ENCODE measurements around the gene TAF1. TPM values are rescaled to one million over a fixed set of nuclear protein-coding genes. Genes with fewer than 3 reads are reported as not detected.

Gene TAF1
- total and polyA plus RNA-seq, 2 of the 8 experiments (the other 6 are each of a cell fraction or from before 2014, with no cell fraction given), result 6.3 to 30.2 TPM

GRCh38 chrX:71432733-71433132, 66.6 kb downstream of the TAF1 start:
- ChIA-PET POLR2A (ENCODE audit: partially characterized antibody) (no interaction called here), CTCF (ENCODE audit: partially characterized antibody) (interaction anchor here (0.6 kb wide), 1 partner anchor 132 kb away, joined by 3 read pairs; no protein-coding TSS in a partner anchor)
- H4K91ac ChIP-seq (replicated peaks; ENCODE audit: insufficient read length, low read length), result no peak overlapping the region
- H3K4me3 ChIP-seq (ENCODE audit: extremely low read depth in 1 of 4, insufficient read depth in 2 of 4, low read depth in 3 of 4, low read length in 4 of 4), result no peak overlapping the region
- DNase-seq (ENCODE audit: low read depth in 1 of 2, low spot score in 2 of 2) (no peak), FAIRE-seq (no peak)
- no peak overlapping the region for H3K56ac ChIP-seq (replicated peaks; ENCODE audit: insufficient read length, low read depth, low read length)
- no peaks in the 10 kb centered on the region for H3K79me2 ChIP-seq (ENCODE audit: control insufficient read depth in 1 of 2, insufficient read depth in 2 of 2, low read length in 2 of 2)
- H2BK15ac ChIP-seq (ENCODE audit: low read length), result no peak overlapping the region
- no peak for TF ChIP-seq CTCF (IDR thresholded peaks at IDR 0.05; ENCODE audit: control extremely low read depth in 1 of 3, insufficient read depth in 1 of 3, low read depth in 1 of 3, low read length in 3 of 3)
- no peak for TF ChIP-seq JUND (IDR thresholded peaks at IDR 0.05; ENCODE audit: low read length)
- TF ChIP-seq SP4 (IDR thresholded peaks at IDR 0.05; ENCODE audit: low read length), result no peak
- no peak for TF ChIP-seq CREB1 (IDR thresholded peaks at IDR 0.05)
- no peak overlapping the region for H3K27ac ChIP-seq (ENCODE audit: low read depth, low read length)
- no peak overlapping the region for H3K9ac ChIP-seq (replicated peaks in 1 of 4; ENCODE audit: extremely low read depth in 1 of 4, low read depth in 3 of 4, low read length in 3 of 4)
- H3K27me3 ChIP-seq (replicated peaks in 1 of 4; ENCODE audit: control insufficient read depth in 3 of 4, extremely low read depth in 1 of 4, insufficient read depth in 3 of 4, low read length in 3 of 4), result no peaks in the 10 kb centered on the region
- no peaks in the 10 kb centered on the region for H3K4me1 ChIP-seq (replicated peaks in 1 of 4; ENCODE audit: control insufficient read depth in 3 of 4, insufficient read depth in 4 of 4, low read length in 3 of 4)
- H3K79me1 ChIP-seq (ENCODE audit: low read depth, low read length), result no peaks in the 10 kb centered on the region
- no peaks in the 10 kb centered on the region for H3K9me3 ChIP-seq (ENCODE audit: insufficient read depth in 2 of 2, low read depth in 1 of 2, low read length in 1 of 2)
- H4K8ac ChIP-seq (ENCODE audit: extremely low read depth, insufficient read depth, low read length), result no peak overlapping the region
- no peak overlapping the region for H2BK120ac ChIP-seq (replicated peaks; ENCODE audit: low read depth, low read length)
- no peak overlapping the region for H3K4ac ChIP-seq (replicated peaks; ENCODE audit: insufficient read length, low read depth, low read length)
- no peak overlapping the region for H4K5ac ChIP-seq (ENCODE audit: insufficient read length, low read depth, low read length)
- H3K23me2 ChIP-seq (ENCODE audit: low read depth, low read length), result no peaks in the 10 kb centered on the region; the same call in 1 of the 2 replicates
- no peak overlapping the region for H2BK5ac ChIP-seq (ENCODE audit: low read depth, low read length)
- no peak overlapping the region for H3K4me2 ChIP-seq (ENCODE audit: insufficient read depth in 1 of 2, low read depth in 2 of 2, low read length in 2 of 2)
- H2BK20ac ChIP-seq (ENCODE audit: low read length), result no peak overlapping the region
- no peak overlapping the region for H2AK5ac ChIP-seq (ENCODE audit: low read depth, low read length)
- no peak overlapping the region for H3K23ac ChIP-seq (ENCODE audit: insufficient read length)
- no peak overlapping the region for H3K18ac ChIP-seq (ENCODE audit: extremely low read depth, low read length)
- H2BK12ac ChIP-seq (ENCODE audit: low read depth, low read length), result no peak overlapping the region
- H4K20me1 ChIP-seq (replicated peaks in 1 of 2; ENCODE audit: control insufficient read depth in 1 of 2, insufficient read depth in 2 of 2, low read length in 2 of 2), result no peaks in the 10 kb centered on the region
- H3K36me3 ChIP-seq (ENCODE audit: control insufficient read depth in 2 of 4, insufficient read depth in 4 of 4, low read length in 3 of 4), result peaks cover 0 to 11% (median 0%) of the 10 kb centered on the region in 4 experiments; a peak in 3 of 8 replicates
- H2AFZ ChIP-seq (ENCODE audit: low read length), result no peak overlapping the region
- no peak overlapping the region for H3K14ac ChIP-seq (ENCODE audit: insufficient read length)
- WGBS, 2 experiments (ENCODE audit: extremely low coverage in 1 of 2, insufficient coverage in 1 of 2, insufficient read length in 1 of 2, insufficient replicate concordance in 2 of 2, low coverage in 1 of 2, low lambda C conversion rate in 2 of 2, missing lambda C conversion rate in 1 of 2), result 91% methylated on average over 1 of the region's 1 CpG; no CpG with 5 or more reads in 1 of the 2 experiments

Measured in H1 (cell line).